Heart left ventricle (tissue), 13 donors: ENCODE data around the gene FRK.
"Not testable (repeated sequence)": the region's sequence is repeated elsewhere in the genome, so short reads cannot be mapped to it uniquely, and the experiment has no call there.

Experiments used
- CTCF ChIP-seq, 12 donors: fragments of 200-600 bp; sonication (generic) in 4 of 12; IDR thresholded peaks; one replicate each; pipeline versions ENCODE4 v1.5.0 to v1.8.0; 2018 to 2022; ENCODE audit warnings: antibody characterized with exemption in 12 of 12, mild to moderate bottlenecking in 5 of 12
- POLR2A ChIP-seq, 2 donors: fragments of 450-650 bp; IDR thresholded peaks; one replicate each; pipeline ENCODE4 v1.6.1; 2017; ENCODE audit warnings: antibody characterized with exemption in 2 of 2, mild to moderate bottlenecking in 2 of 2, moderate library complexity in 2 of 2
- donor health status: ischemic (EF 13 %, LVEDD 7.1; RV severe dilation, severe dysfunction).
- donor health status: DM: no; HTN: yes; CAD: no.
- donor health status: DM: no; HTN: no; CAD: no.
- donor health status: ischemic (EF 25% LVEDD 6.9; RV normal size, moderate dysfunction).
- donor health status: ischemic (EF 25% LVEDD 5.7; RV mildly dilated, moderate dysfunction).
- donor health status: ischemic (EF 35%, LVEDD 5.7; RV mildly dilated, moderate dysfunction).
- donor health status: nonischemic (EF 11% LVEDD 7.7; RV severe dilation, severe dysfunction).
- donor health status: DM: yes; HTN: yes; CAD: no.
- donor health status: PGD.
- donor health status: ischemic (EF 29% LVEDD 5.4; RV normal size, mild dysfunction).
- donor health status: nonischemic (EF 23%, LVEDD 6.1; RV moderate dilation, normal function).

- not testable (repeated sequence) for TF ChIP-seq CTCF, POLR2A (IDR thresholded peaks at IDR 0.05)
Observed at GRCh38 chr6:115928000-115928399, 132.7 kb downstream of the FRK start.
